ENCODE results near the gene PDE4D.

GRCh38 chr5:59863777-59864176, 29.7 kb downstream of the PDE4D start:
- TF ChIP-seq POLR2A (IDR thresholded peaks at IDR 0.05; ENCODE audit: low read depth, low read length), result no peak
- no peak for TF ChIP-seq POLR2AphosphoS5 (IDR thresholded peaks at IDR 0.05; ENCODE audit: low read depth, low read length)
- no peak for TF ChIP-seq TAF1 (IDR thresholded peaks at IDR 0.05; ENCODE audit: borderline replicate concordance, low read depth, low read length)
